Activated CD4-positive, alpha-beta memory T cell treated with anti-CD3 and anti-CD28 coated beads for 36 hours (primary cell): Measurements from ENCODE around the gene S1PR1. TPM values are rescaled to one million over a fixed set of nuclear protein-coding genes. Genes with fewer than 3 reads are reported as not detected.

ENCODE experiments used
- CTCF ChIA-PET: fragments of 350-600 bp; sonication (Branson Sonifier 250); formaldehyde crosslinking; loops from one replicate; lab custom pipeline; 2021; ENCODE audit warnings: antibody characterized with exemption, inconsistent platforms; lab: Charles Lee
- POLR2A ChIA-PET: fragments of 350-600 bp; sonication (Branson Sonifier 250); formaldehyde crosslinking; loops from one replicate; lab custom pipeline; 2021; ENCODE audit warnings: antibody characterized with exemption; lab: Charles Lee
- DNase-seq: peaks from one replicate; pipeline ENCODE4 v3.0.0-alpha.2; 2020
- H3K27ac Mint-ChIP-seq: one replicate; pipeline ENCODE4 v1.8.0; 2021; ENCODE audit warnings: mixed read lengths
- H3K27me3 Mint-ChIP-seq: one replicate; pipeline ENCODE4 v1.8.0; 2021; ENCODE audit warnings: mixed read lengths
- H3K36me3 Mint-ChIP-seq: one replicate; pipeline ENCODE4 v1.8.0; 2021; ENCODE audit warnings: mixed read lengths
- H3K4me1 Mint-ChIP-seq: one replicate; pipeline ENCODE4 v1.8.0; 2021; ENCODE audit warnings: low read depth, mixed read lengths
- H3K4me3 Mint-ChIP-seq: one replicate; pipeline ENCODE4 v1.8.0; 2021; ENCODE audit warnings: mild to moderate bottlenecking, mixed read lengths
- H3K9me3 Mint-ChIP-seq: one replicate; pipeline ENCODE4 v1.8.0; 2021; ENCODE audit warnings: mixed read lengths
- intact Hi-C: fragments of 100-400 bp; cut with micrococcal nuclease; formaldehyde crosslinking; loops from one replicate; pipeline ENCODE4 v1.15.1; 2023
- total RNA-seq, 2 experiments: library from RNA; stranded (reverse); gene quantifications; one replicate each; pipeline ENCODE4 v1.2.3, GENCODE V29; 2021

S1PR1 gene
- total RNA-seq, 2 experiments from 2014 or later, result 134 to 140 TPM

GRCh38 chr1:101238031-101238628, 1.3 kb downstream of the S1PR1 start:
- Mint-ChIP-seq H3K9me3 (no peaks in the 10 kb centered on the region), H3K4me3 (peak overlapping the region; percentile 94), H3K27ac (peak overlapping the region; percentile 100), H3K36me3 (peaks cover 79% of the 10 kb centered on the region), H3K27me3 (peaks cover 2% of the 10 kb centered on the region), H3K4me1 (peaks cover 46% of the 10 kb centered on the region)
- peak; percentile 84 for DNase-seq
- ChIA-PET CTCF (interaction anchor here (0.5 to 13.0 kb wide), 46 partner anchors 10 to 844 kb away, joined by 3 to 242 read pairs (median 5); partner anchors contain the start of genes EXTL2 and SLC30A7), POLR2A (interaction anchor here (0.6 to 8.8 kb wide), 18 partner anchors 8 to 343 kb away, joined by 3 to 129 read pairs (median 4); partner anchors contain the start of genes DPH5, EXTL2 and SLC30A7)
- intact Hi-C loops, result loop anchor here (1.0 to 5.0 kb wide), 6 partner anchors 21 to 1201 kb away; partner anchors contain the start of gene DPH5

GRCh38 chr1:101238681-101239094, 1.9 kb downstream of the S1PR1 start:
- Mint-ChIP-seq H3K4me3 (peak overlapping the region; percentile 94), H3K4me1 (peaks cover 47% of the 10 kb centered on the region), H3K27me3 (peaks cover 2% of the 10 kb centered on the region), H3K27ac (peak overlapping the region; percentile 100), H3K36me3 (peaks cover 83% of the 10 kb centered on the region), H3K9me3 (no peaks in the 10 kb centered on the region)
- peak; percentile 95 for DNase-seq
- POLR2A ChIA-PET, result interaction anchor here (0.6 to 8.8 kb wide), 16 partner anchors 9 to 344 kb away, joined by 3 to 129 read pairs (median 5); partner anchors contain the start of genes DPH5, EXTL2 and SLC30A7
- intact Hi-C loops, result loop anchor here (1.0 to 5.0 kb wide), 7 partner anchors 20 to 1201 kb away; partner anchors contain the start of gene DPH5
- CTCF ChIA-PET, result interaction anchor here (0.5 to 13.0 kb wide), 47 partner anchors 9 to 844 kb away, joined by 3 to 242 read pairs (median 5); partner anchors contain the start of genes EXTL2 and SLC30A7

GRCh38 chr1:101239095-101240040, 2.5 kb downstream of the S1PR1 start:
- no peaks in the 10 kb centered on the region for H3K9me3 Mint-ChIP-seq
- peaks cover 2% of the 10 kb centered on the region for H3K27me3 Mint-ChIP-seq
- peak overlapping the region; percentile 94 for H3K4me3 Mint-ChIP-seq
- DNase-seq, result peak; percentile 84
- H3K27ac Mint-ChIP-seq, result peak overlapping the region; percentile 100
- POLR2A ChIA-PET, result interaction anchor here (0.8 to 8.8 kb wide), 18 partner anchors 8 to 344 kb away, joined by 3 to 129 read pairs (median 4); partner anchors contain the start of genes DPH5, EXTL2 and SLC30A7
- peaks cover 48% of the 10 kb centered on the region for H3K4me1 Mint-ChIP-seq
- CTCF ChIA-PET, result interaction anchor here (0.6 to 13.0 kb wide), 43 partner anchors 9 to 845 kb away, joined by 3 to 242 read pairs (median 5); partner anchors contain the start of genes EXTL2 and SLC30A7
- peaks cover 86% of the 10 kb centered on the region for H3K36me3 Mint-ChIP-seq
- intact Hi-C loops, result loop anchor here (1.0 to 5.0 kb wide), 3 partner anchors 19 to 1202 kb away; a partner anchor contains a TSS

- no peak for DNase-seq
- Mint-ChIP-seq H3K27me3 (peaks cover 2% of the 10 kb centered on the region), H3K4me3 (peak overlapping the region; percentile 94), H3K9me3 (no peaks in the 10 kb centered on the region), H3K36me3 (peaks cover 86% of the 10 kb centered on the region), H3K27ac (peak overlapping the region; percentile 100), H3K4me1 (peaks cover 47% of the 10 kb centered on the region)
- intact Hi-C loops, result no loop called here
- POLR2A ChIA-PET, result interaction anchor here (0.8 to 8.8 kb wide), 6 partner anchors 12 to 316 kb away, joined by 3 to 129 read pairs (median 56); no protein-coding TSS in a partner anchor
- CTCF ChIA-PET, result interaction anchor here (0.8 to 13.0 kb wide), 13 partner anchors 8 to 317 kb away, joined by 3 to 242 read pairs (median 12); no protein-coding TSS in a partner anchor
These were observed 3.2 kb downstream of the S1PR1 start for GRCh38 chr1:101240041-101240430.

DNA sequence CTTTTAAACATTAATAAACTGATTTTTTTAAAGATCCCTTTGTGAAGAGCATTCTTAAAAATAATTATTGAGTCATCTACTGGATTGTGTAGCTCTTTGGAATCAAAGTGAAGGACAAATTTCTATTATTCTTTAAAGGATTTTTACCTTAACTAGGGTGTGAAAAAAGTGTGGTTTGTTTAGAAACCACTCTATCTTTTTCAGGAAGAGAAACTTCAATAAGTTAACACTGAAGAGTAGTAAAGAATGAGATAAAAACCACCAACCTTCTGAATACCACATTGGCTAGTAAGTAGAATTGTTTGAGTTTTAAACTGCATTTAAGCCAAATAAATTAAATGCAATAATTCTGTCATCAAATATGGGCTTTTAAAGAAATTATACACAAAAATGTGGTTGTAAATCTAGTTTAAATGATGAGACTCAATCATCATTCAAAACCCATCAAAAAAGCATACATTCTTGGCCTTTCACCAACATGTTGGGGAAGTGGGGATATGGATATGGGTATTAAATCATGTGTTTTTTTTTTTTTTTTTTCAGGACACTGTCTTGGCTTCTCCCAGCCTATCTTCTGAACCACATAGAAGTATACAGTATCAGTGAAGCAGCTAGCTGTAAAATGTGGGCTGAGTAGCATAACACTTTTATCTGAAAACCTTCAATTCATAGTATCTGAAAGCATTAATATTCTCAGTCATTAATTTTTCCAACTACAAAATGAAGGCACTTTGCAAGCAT, 4.8 kb downstream of the S1PR1 start:
- CTCF ChIA-PET, result interaction anchor here (1.1 to 13.0 kb wide), 4 partner anchors 47 to 116 kb away, joined by 3 to 242 read pairs (median 43); no protein-coding TSS in a partner anchor
- intact Hi-C loops, result no loop called here
- DNase-seq, result no peak
- Mint-ChIP-seq H3K9me3 (no peaks in the 10 kb centered on the region), H3K27me3 (peaks cover 2% of the 10 kb centered on the region), H3K4me1 (peaks cover 50% of the 10 kb centered on the region), H3K4me3 (peak overlapping the region; percentile 94), H3K36me3 (peaks cover 73% of the 10 kb centered on the region), H3K27ac (peak overlapping the region; percentile 72)
- POLR2A ChIA-PET, result interaction anchor here (7.6 to 8.8 kb wide), 2 partner anchors 47 to 65 kb away, joined by 129 read pairs; no protein-coding TSS in a partner anchor

GRCh38 chr1:101242324-101243050, 5.7 kb downstream of the S1PR1 start:
- intact Hi-C loops, result no loop called here
- ChIA-PET CTCF (interaction anchor here (13.0 kb wide), 1 partner anchor 46 kb away, joined by 242 read pairs; no protein-coding TSS in a partner anchor), POLR2A (interaction anchor here (7.6 kb wide), 1 partner anchor 46 kb away, joined by 129 read pairs; no protein-coding TSS in a partner anchor)
- Mint-ChIP-seq H3K9me3 (no peaks in the 10 kb centered on the region), H3K4me1 (peaks cover 55% of the 10 kb centered on the region), H3K27ac (peak overlapping the region; percentile 72), H3K4me3 (peak overlapping the region; percentile 94), H3K27me3 (no peaks in the 10 kb centered on the region), H3K36me3 (peaks cover 64% of the 10 kb centered on the region)
- no peak for DNase-seq

DNA sequence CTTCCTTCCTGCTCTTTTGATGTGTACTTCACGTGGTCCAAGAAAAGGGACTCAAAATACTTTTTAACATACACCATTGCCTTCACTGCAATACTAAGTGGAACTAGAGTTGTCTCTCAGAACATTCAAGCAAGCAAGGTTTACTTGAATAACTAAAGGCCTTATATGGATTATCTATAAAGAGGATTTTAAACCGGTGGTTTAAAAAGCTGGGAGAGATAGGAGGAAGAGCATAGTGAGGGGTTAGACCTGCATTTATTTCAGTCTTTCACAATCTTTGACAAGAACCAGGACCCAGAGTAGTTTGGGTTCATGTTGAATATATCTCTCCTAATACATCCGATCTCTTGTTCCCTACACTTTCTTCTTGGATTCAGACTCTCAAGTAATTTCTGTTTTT, 6.9 kb downstream of the S1PR1 start:
- Mint-ChIP-seq H3K9me3 (no peaks in the 10 kb centered on the region), H3K27me3 (no peaks in the 10 kb centered on the region), H3K4me1 (peaks cover 60% of the 10 kb centered on the region), H3K36me3 (peaks cover 53% of the 10 kb centered on the region), H3K27ac (peak overlapping the region; percentile 62), H3K4me3 (no peak overlapping the region)
- DNase-seq, result no peak
- ChIA-PET CTCF (interaction anchor here (13.0 kb wide), 1 partner anchor 45 kb away, joined by 242 read pairs; no protein-coding TSS in a partner anchor), POLR2A (interaction anchor here (1.1 to 1.2 kb wide), 2 partner anchors 40 to 49 kb away, joined by 3 read pairs; no protein-coding TSS in a partner anchor)
- intact Hi-C loops, result no loop called here

GRCh38 chr1:101244842-101245241, 8.0 kb downstream of the S1PR1 start:
- ChIA-PET CTCF (interaction anchor here (0.6 to 13.0 kb wide), 3 partner anchors 44 to 108 kb away, joined by 3 to 242 read pairs (median 3); no protein-coding TSS in a partner anchor), POLR2A (no interaction called here)
- Mint-ChIP-seq H3K9me3 (no peaks in the 10 kb centered on the region), H3K27me3 (no peaks in the 10 kb centered on the region), H3K27ac (no peak overlapping the region), H3K4me1 (peaks cover 58% of the 10 kb centered on the region), H3K4me3 (no peak overlapping the region), H3K36me3 (peaks cover 42% of the 10 kb centered on the region)
- DNase-seq, result no peak
- intact Hi-C loops, result no loop called here

DNA sequence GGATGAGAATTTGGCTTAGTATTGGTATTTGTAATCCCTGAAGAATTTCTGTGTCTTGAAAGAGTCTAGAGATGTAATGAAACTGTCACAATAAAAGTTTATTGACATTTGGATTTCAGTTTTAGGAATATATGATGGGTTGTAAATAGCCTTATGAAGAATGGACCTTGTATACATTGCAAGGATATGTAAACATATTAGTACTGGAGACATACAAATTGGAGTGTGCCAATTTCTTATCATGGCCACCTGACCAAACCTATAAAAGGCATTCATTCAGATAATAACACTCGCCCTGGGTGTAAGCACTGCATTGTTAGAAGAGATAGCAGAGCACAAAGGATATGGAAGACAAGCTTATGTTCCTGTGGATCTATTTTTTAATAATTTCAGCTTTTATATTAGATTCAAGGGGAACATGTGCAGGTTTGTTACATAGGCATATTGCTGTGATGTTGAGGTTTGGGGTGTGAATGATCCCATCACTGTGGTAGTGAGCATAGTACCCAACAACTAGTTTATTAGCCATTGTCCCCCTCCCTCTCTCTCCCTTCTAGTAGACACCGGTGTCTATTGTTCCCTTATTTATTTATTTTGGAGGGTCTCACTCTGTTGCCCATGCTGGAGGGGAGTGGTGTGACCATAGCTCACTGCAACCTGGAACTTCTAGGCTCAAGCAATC, 8.6 kb downstream of the S1PR1 start:
- POLR2A ChIA-PET, result interaction anchor here (0.9 kb wide), 2 partner anchors 8 to 64 kb away, joined by 3 read pairs; no protein-coding TSS in a partner anchor
- intact Hi-C loops, result no loop called here
- no peaks in the 10 kb centered on the region for H3K9me3 Mint-ChIP-seq
- H3K27me3 Mint-ChIP-seq, result no peaks in the 10 kb centered on the region
- DNase-seq, result no peak
- peaks cover 60% of the 10 kb centered on the region for H3K4me1 Mint-ChIP-seq
- peak overlapping the region; percentile 4 for H3K27ac Mint-ChIP-seq
- peaks cover 36% of the 10 kb centered on the region for H3K36me3 Mint-ChIP-seq
- H3K4me3 Mint-ChIP-seq, result no peak overlapping the region
- CTCF ChIA-PET, result interaction anchor here (0.6 to 13.0 kb wide), 4 partner anchors 42 to 108 kb away, joined by 3 to 242 read pairs (median 17); no protein-coding TSS in a partner anchor
